Measurements from ENCODE around the gene MICAL3.

MICAL3 gene

GRCh38 chr22:17914474-17914873 lies 109.9 kb downstream of the MICAL3 start:
- DNase-seq (ENCODE audit: low spot score) = no peak
- H3K4me1 ChIP-seq (ENCODE audit: insufficient read depth, poor library complexity, severe bottlenecking) = peaks cover 30% of the 10 kb centered on the region
- no peak for TF ChIP-seq CTCF (IDR thresholded peaks at IDR 0.05; ENCODE audit: poor library complexity, severe bottlenecking)

GRCh38 chr22:17913801-17914347 lies 110.5 kb downstream of the MICAL3 start:
- Histone ChIP-seq H3K4me1 (ENCODE audit: insufficient read depth, poor library complexity, severe bottlenecking) (peaks cover 28% of the 10 kb centered on the region), H3K9me3 (ENCODE audit: severe bottlenecking) (no peaks in the 10 kb centered on the region), H3K27me3 (ENCODE audit: insufficient read depth, poor library complexity, severe bottlenecking) (no peaks in the 10 kb centered on the region), H3K4me3 (ENCODE audit: severe bottlenecking) (no peak overlapping the region), H3K27ac (ENCODE audit: poor library complexity, severe bottlenecking) (no peak overlapping the region), H3K36me3 (ENCODE audit: low read depth) (no peaks in the 10 kb centered on the region)
- no peak for DNase-seq (ENCODE audit: low spot score)
- no peak for TF ChIP-seq CTCF (IDR thresholded peaks at IDR 0.05; ENCODE audit: poor library complexity, severe bottlenecking)
- no peak for ATAC-seq (ENCODE audit: low read depth)

More at GRCh38 chr22:17914474-17914873, 109.9 kb downstream of the MICAL3 start:
- no peaks in the 10 kb centered on the region for H3K27me3 ChIP-seq (ENCODE audit: insufficient read depth, poor library complexity, severe bottlenecking)
- H3K36me3 ChIP-seq (ENCODE audit: low read depth) = no peaks in the 10 kb centered on the region
- no peak overlapping the region for H3K27ac ChIP-seq (ENCODE audit: poor library complexity, severe bottlenecking)
- no peak overlapping the region for H3K4me3 ChIP-seq (ENCODE audit: severe bottlenecking)
- no peak for ATAC-seq (ENCODE audit: low read depth)
- H3K9me3 ChIP-seq (ENCODE audit: severe bottlenecking) = no peaks in the 10 kb centered on the region

- H3K27me3 ChIP-seq (ENCODE audit: insufficient read depth, poor library complexity, severe bottlenecking) = no peaks in the 10 kb centered on the region
- H3K4me3 ChIP-seq (ENCODE audit: severe bottlenecking) = no peak overlapping the region
- peaks cover 26% of the 10 kb centered on the region for H3K4me1 ChIP-seq (ENCODE audit: insufficient read depth, poor library complexity, severe bottlenecking)
- no peak for ATAC-seq (ENCODE audit: low read depth)
- no peak for DNase-seq (ENCODE audit: low spot score)
- no peaks in the 10 kb centered on the region for H3K36me3 ChIP-seq (ENCODE audit: low read depth)
- TF ChIP-seq CTCF (IDR thresholded peaks at IDR 0.05; ENCODE audit: poor library complexity, severe bottlenecking) = no peak
- H3K9me3 ChIP-seq (ENCODE audit: severe bottlenecking) = no peaks in the 10 kb centered on the region
- no peak overlapping the region for H3K27ac ChIP-seq (ENCODE audit: poor library complexity, severe bottlenecking)
Observed at GRCh38 chr22:17912945-17913721, 111.2 kb downstream of the MICAL3 start.

GRCh38 chr22:17911887-17912286 lies 112.5 kb downstream of the MICAL3 start:
- ATAC-seq (ENCODE audit: low read depth) = no peak
- Histone ChIP-seq H3K4me3 (ENCODE audit: severe bottlenecking) (no peak overlapping the region), H3K9me3 (ENCODE audit: severe bottlenecking) (no peaks in the 10 kb centered on the region), H3K27me3 (ENCODE audit: insufficient read depth, poor library complexity, severe bottlenecking) (no peaks in the 10 kb centered on the region), H3K4me1 (ENCODE audit: insufficient read depth, poor library complexity, severe bottlenecking) (peaks cover 18% of the 10 kb centered on the region), H3K36me3 (ENCODE audit: low read depth) (peaks cover 8% of the 10 kb centered on the region), H3K27ac (ENCODE audit: poor library complexity, severe bottlenecking) (peak overlapping the region; percentile 39)
- DNase-seq (ENCODE audit: low spot score) = no peak
- TF ChIP-seq CTCF (IDR thresholded peaks at IDR 0.05; ENCODE audit: poor library complexity, severe bottlenecking) = no peak

- no peak for DNase-seq (ENCODE audit: low spot score)
- TF ChIP-seq CTCF (IDR thresholded peaks at IDR 0.05; ENCODE audit: poor library complexity, severe bottlenecking) = no peak
- Histone ChIP-seq H3K27me3 (ENCODE audit: insufficient read depth, poor library complexity, severe bottlenecking) (no peaks in the 10 kb centered on the region), H3K36me3 (ENCODE audit: low read depth) (peaks cover 14% of the 10 kb centered on the region), H3K4me1 (ENCODE audit: insufficient read depth, poor library complexity, severe bottlenecking) (peaks cover 18% of the 10 kb centered on the region), H3K4me3 (ENCODE audit: severe bottlenecking) (no peak overlapping the region), H3K27ac (ENCODE audit: poor library complexity, severe bottlenecking) (peak overlapping the region; percentile 39), H3K9me3 (ENCODE audit: severe bottlenecking) (no peaks in the 10 kb centered on the region)
- no peak for ATAC-seq (ENCODE audit: low read depth)
Observed at GRCh38 chr22:17911312-17911705, 113.1 kb downstream of the MICAL3 start.
